ENCODE results near the gene ZNF684.

The ZNF684 gene

DNA sequence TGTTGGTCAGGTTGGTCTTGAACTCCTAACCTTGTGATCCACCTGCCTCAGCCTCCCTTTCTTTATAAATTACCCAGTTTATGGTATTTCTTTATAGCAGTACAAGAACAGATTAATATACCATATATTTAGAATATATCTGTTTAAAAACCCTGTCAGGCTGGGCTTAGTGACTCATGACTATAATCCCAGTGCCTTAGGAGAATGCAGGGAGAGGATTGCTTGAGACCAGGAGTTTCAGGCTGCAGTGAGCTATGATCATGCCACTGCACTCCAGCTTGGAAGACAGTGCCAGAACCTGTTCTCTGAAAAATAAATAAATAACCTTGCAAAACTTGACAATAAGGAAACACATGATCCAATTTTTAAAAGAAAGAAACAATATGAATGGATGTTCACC, 43.9 kb downstream of the ZNF684 start:
- DNase-seq, result no peak

DNA sequence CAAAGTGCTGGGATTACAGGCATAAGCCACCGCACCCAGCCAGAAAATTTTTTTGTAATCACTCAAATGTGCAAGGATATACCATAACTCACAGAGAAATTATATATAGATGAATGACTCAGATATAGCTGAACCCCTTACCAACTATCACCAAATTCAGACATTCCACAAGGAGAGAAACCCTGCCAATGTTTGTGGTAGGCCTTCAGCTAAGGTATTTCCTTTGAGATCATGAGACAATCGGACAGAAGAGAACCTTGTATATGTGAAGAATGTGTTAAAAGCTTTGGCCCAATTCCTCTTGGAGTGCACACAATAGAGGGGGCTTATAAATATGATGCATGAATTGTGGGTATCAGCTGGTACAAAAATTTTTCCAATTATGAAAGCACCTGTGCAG, 50.7 kb downstream of the ZNF684 start:
- DNase-seq, result no peak

DNA sequence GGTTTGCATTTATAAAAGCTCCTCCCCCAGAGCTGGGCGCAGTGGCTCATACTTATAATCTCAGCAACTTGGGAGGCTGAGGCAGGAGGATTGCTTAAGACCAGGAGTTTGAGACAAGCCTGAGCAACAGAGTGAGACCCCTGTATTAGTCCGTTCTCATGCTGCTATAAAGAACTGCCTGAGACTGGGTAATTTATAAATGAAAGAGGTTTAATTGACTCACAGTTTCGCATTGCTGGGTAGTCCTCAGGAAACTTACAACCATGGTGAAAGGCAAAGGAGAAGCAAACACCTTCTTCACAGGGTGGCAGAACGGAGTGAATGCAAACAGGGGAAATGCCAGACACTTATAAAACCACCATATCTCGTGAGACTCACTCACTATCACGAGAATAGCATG, 52.5 kb downstream of the ZNF684 start:
- no peak for DNase-seq

DNA sequence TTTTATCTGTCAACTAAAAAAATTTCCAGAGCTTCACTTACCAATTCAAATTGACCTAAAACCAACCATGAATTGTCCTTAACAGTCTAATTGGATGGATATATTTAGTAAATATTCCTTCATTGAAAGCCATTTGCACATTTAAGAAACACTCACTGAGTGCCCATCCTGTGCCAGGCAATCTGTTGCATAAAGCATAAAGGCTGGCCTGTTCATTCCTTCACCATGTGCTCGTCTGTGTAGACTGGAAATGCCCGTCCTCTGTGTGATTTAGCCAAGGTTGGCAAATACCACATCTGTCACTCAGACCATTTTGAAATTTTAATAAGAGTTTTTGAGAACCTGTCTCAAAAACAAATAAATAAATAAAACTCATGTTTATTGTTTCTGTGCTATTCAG, 57.1 kb downstream of the ZNF684 start:
- DNase-seq, result no peak

DNA sequence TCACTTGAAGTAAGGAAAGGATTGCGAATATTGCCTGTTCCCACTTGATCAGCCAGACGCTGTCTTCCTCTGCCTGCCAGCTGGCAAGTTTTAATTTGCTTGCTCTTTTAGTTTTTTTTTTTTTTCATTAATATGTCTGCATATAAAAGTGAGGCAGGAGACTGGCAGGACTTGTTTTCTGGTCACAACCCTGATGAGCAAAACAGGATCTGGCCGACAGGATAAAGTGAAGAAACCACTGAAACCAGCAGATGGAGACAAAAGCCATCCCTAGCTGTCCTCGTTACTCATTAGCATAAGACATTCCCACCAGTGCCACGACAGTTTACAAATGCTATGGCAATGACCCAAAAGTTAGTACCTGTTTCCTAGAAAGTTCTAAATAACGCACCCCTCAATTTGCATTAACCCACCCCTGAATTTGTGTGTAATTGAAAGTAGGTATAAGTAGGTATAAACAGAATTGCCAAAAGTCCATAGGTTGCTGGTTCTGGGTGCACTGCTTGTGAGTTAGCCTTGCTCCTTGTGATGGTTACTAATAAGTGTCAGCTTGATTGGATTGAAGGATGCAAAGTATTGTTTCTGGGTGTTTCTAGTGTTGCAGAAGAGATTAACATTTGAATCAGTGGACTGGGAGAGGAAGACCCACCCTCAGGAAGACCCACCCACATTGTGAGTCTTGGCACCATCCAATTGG, 60.8 kb downstream of the ZNF684 start:
- peak; percentile 22 for DNase-seq

DNA sequence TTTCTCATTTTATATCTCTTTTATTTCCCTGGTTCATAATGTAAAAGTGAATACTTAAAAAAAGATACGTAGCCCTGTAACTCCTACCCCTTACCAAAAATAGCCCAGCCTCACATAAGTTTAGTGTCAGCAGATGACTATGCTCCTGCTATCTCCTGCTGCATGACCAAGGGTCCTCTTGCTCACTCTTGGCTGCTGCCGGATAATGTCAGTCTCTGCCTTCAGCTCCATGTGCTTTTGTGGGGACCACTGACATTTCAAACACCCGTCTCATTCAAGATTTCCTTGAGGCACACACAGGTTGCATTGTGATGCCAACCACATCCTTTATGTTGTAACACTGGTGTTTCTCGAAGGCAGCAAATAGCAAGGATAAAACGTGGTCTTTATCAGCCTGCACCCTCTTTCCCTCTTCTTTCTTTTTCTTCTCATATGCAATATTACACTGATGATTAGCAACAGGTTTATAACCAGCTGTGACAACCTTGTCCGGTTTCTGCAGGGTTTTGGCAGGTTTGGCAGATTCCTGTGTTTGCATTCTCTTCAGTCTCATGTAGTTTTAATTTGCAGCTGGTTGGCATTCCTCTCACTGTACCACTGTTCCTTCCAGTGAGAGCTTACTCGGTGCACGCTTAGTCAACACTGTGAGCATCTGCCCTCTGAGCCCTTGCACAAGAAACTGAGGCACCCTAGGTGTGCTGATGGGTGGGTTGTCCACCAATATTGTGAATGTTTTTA, 62.2 kb downstream of the ZNF684 start:
- no peak for DNase-seq

DNA sequence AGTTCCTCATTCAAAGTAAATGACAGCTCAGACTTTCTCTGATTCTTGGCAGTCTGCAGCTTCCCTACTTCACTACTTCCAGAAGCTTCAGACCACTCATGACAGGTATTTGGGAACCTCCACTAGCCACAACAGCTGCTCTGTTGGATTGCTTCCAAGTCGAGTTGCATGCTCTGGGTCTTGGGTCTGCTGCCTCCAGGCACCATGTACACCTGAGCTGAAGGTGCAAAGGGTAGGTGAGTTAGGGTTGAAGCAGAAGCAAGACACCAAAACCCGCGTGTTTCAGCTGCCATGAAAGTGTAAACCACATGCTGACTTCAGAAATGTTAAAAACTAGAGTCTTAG, 62.7 kb downstream of the ZNF684 start:
- DNase-seq, result no peak

DNA sequence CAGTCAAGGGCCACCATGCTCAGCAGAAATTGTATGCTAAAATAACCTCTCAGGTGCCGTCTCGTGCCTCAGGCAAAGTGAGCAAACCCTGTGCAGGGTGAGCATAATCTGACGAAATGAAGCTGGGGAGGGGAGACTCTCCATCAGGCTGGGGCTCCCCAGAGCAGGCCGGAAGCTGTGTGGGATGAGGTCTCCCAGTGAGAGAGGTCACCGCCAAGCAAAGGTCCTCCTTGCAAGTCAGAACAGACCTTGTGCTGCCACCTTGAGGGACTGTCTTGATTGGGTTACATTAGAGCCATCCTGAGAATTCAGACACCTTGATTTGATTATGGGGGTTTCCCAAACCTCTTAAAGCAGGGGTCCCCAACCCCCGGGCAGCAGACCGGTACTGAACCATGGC, 64.2 kb downstream of the ZNF684 start:
- DNase-seq, result no peak
